B cell (primary cell): ENCODE measurements around the gene UBR7. TPM values are rescaled to one million over a fixed set of nuclear protein-coding genes. Genes with fewer than 3 reads are reported as not detected.
"Not testable (repeated sequence)": the region's sequence is repeated elsewhere in the genome, so short reads cannot be mapped to it uniquely, and the experiment has no call there.

Experiments used
- ATAC-seq: fragments of 200-7000 bp; cut with Tn5 transposase; one replicate; pipeline ENCODE4 v1.10.0; 2021; ENCODE audit warnings: low read depth, mild to moderate bottlenecking, moderate number of reproducible peaks, moderate library complexity
- CTCF ChIA-PET: fragments of 350-600 bp; sonication (Branson Sonifier 250); formaldehyde crosslinking; loops from one replicate; lab custom pipeline; 2021; ENCODE audit warnings: antibody characterized with exemption, inconsistent platforms; lab: Charles Lee
- POLR2A ChIA-PET: fragments of 350-600 bp; sonication (Branson Sonifier 250); formaldehyde crosslinking; loops from one replicate; lab custom pipeline; 2021; ENCODE audit warnings: antibody characterized with exemption; lab: Charles Lee
- DNase-seq: peaks from one replicate; pipeline ENCODE4 v3.0.0; 2013
- H2AFZ ChIP-seq: 2 replicates; pipeline ENCODE4 v1.6.1; 2012; ENCODE audit warnings: mild to moderate bottlenecking, low read depth, low read length; ENCODE audit not compliant: insufficient read depth, poor library complexity, severe bottlenecking
- H3K27ac ChIP-seq, 2 donors: 1 replicate in 1 of 2; 2 replicates in 1 of 2; pipeline ENCODE4 v1.5.1; 2012 to 2013; ENCODE audit warnings: low read length in 2 of 2, mild to moderate bottlenecking in 2 of 2, moderate library complexity in 1 of 2
- H3K27me3 ChIP-seq, 4 experiments: fragments of 200-600 bp in 1 of 4; sonication (generic) in 1 of 4; replicated peaks in 1 of 4; 1 replicate in 2 of 4; 2 replicates in 2 of 4; pipeline versions ENCODE4 v1.6.1 to v1.7.0; 2013 to 2016; ENCODE audit warnings: low read length in 3 of 4, mild to moderate bottlenecking in 2 of 4, mixed read lengths in 1 of 4, moderate library complexity in 1 of 4; ENCODE audit not compliant: insufficient read depth in 4 of 4, control insufficient read depth in 3 of 4; ENCODE audit errors: control extremely low read depth in 1 of 4
- H3K36me3 ChIP-seq, 2 experiments: replicated peaks in 1 of 2; 1 replicate in 1 of 2; 2 replicates in 1 of 2; pipeline versions ENCODE4 v1.6.1 to v1.7.1; 2013; ENCODE audit warnings: low read length in 1 of 2; ENCODE audit not compliant: insufficient read depth in 2 of 2, control insufficient read depth in 1 of 2; ENCODE audit errors: control extremely low read depth in 1 of 2, extremely low read depth in 1 of 2
- H3K4me1 ChIP-seq, 2 donors: fragments of 200-600 bp in 1 of 2; sonication (generic) in 1 of 2; 1 replicate in 1 of 2; 2 replicates in 1 of 2; pipeline versions ENCODE4 v1.5.1 to v1.6.1; 2013 to 2017; ENCODE audit warnings: low read length in 2 of 2; ENCODE audit not compliant: control insufficient read depth in 2 of 2, insufficient read depth in 2 of 2
- H3K4me2 ChIP-seq: replicated peaks from 2 replicates; pipeline ENCODE3; 2012; ENCODE audit warnings: mild to moderate bottlenecking, low read depth, low read length; ENCODE audit not compliant: poor library complexity, severe bottlenecking
- H3K4me3 ChIP-seq, 5 experiments: fragments of 200-600 bp in 1 of 5; sonication (generic) in 1 of 5; 1 replicate in 3 of 5; 2 replicates in 2 of 5; pipeline versions ENCODE4 v1.5.1 to v1.7.0; 2011 to 2016; ENCODE audit warnings: low read length in 4 of 5, mild to moderate bottlenecking in 4 of 5, low read depth in 2 of 5, control low read depth in 1 of 5, moderate library complexity in 1 of 5; ENCODE audit not compliant: insufficient read depth in 1 of 5; ENCODE audit errors: control extremely low read depth in 1 of 5, extremely low read depth in 1 of 5
- H3K79me2 ChIP-seq: fragments of 200-600 bp; sonication (generic); one replicate; pipeline ENCODE4 v1.6.0; 2016; ENCODE audit warnings: low read length; ENCODE audit not compliant: control insufficient read depth, insufficient read depth
- H3K9ac ChIP-seq: fragments of 200-600 bp; sonication (generic); 2 replicates; pipeline ENCODE4 v1.6.1; 2017; ENCODE audit warnings: mild to moderate bottlenecking, low read length, moderate library complexity
- H3K9me3 ChIP-seq, 3 donors: one replicate each; pipeline versions ENCODE4 v1.6.1 to v1.7.1; 2013; ENCODE audit warnings: low read length in 2 of 3; ENCODE audit not compliant: control insufficient read depth in 2 of 3, insufficient read depth in 1 of 3; ENCODE audit errors: control extremely low read depth in 1 of 3
- H4K20me1 ChIP-seq: 2 replicates; pipeline ENCODE4 v1.6.0; 2012; ENCODE audit warnings: mild to moderate bottlenecking, low read length; ENCODE audit not compliant: insufficient read depth, control insufficient read depth, poor library complexity, severe bottlenecking
- H3K27ac Mint-ChIP-seq: one replicate; pipeline ENCODE4 v1.8.0; 2021; ENCODE audit warnings: mixed read lengths
- H3K27me3 Mint-ChIP-seq: one replicate; pipeline ENCODE4 v1.8.0; 2021; ENCODE audit warnings: mixed read lengths
- H3K4me1 Mint-ChIP-seq: one replicate; pipeline ENCODE4 v1.8.0; 2021; ENCODE audit warnings: mixed read lengths
- H3K4me3 Mint-ChIP-seq: one replicate; pipeline ENCODE4 v1.8.0; 2021; ENCODE audit warnings: mixed read lengths
- H3K9me3 Mint-ChIP-seq: one replicate; pipeline ENCODE4 v1.8.0; 2022; ENCODE audit warnings: mixed read lengths; ENCODE audit not compliant: insufficient read depth
- EZH2 ChIP-seq: IDR thresholded peaks from 2 replicates; pipeline ENCODE4 v1.6.1; 2012; ENCODE audit warnings: borderline replicate concordance, low read depth, mild to moderate bottlenecking, moderate library complexity, low read length; ENCODE audit not compliant: insufficient read depth, poor library complexity, severe bottlenecking
- WGBS: methylation state at CpG from one replicate; pipeline ENCODE4 v1.1.5; 2013; ENCODE audit warnings: missing lambda C conversion rate; ENCODE audit not compliant: insufficient coverage; 5-methylcytosine and 5-hydroxymethylcytosine counted together
- intact Hi-C: fragments of 100-400 bp; cut with micrococcal nuclease; formaldehyde crosslinking; loops from one replicate; pipeline ENCODE4 v1.10.0; 2022
- polyA plus RNA-seq: library from polyadenylated mRNA; depleted of rRNA; stranded (reverse); fragments of >200 nt; gene quantifications from 2 replicates; pipeline ENCODE4 v1.2.3, GENCODE V29; 2012
- total RNA-seq, 2 donors: library from RNA; stranded (reverse); fragments of 120-200 nt in 1 of 2; gene quantifications; 1 replicate in 1 of 2; 2 replicates in 1 of 2; pipeline versions ENCODE4 v1.2.3 to v1.2.4, GENCODE V29; 2013 to 2022
- TF ChIP-seq, protein P1 (sequence below): fragments of 200-600 bp; IDR thresholded peaks from one replicate; pipeline ENCODE4 v1.8.0; 2022; ENCODE audit warnings: antibody characterized with exemption, mild to moderate bottlenecking

UBR7 gene
- total and polyA plus RNA-seq, 2 donors (not counting 1 experiment from before 2014, with no cell fraction given): 11.3 to 17.3 TPM

DNA sequence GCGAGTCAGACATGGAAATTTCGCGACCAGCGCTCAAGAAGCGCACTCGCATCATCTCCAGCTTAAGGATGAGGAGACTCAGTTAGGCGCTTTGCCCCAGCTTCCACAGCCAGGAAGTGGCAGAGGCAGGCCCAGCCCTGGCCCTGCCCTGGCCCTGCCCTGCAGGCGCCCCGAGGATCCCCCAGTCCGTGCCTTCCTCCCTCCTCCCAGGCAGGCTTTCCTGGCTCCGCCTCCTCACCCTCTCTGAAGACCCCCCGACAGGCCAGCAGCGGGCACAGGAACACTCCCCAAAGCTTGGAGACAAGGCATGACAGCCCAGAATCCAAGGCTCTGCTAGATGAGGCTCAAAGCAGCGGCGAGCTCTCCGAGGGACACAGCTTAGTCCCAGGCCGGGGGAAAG, 25.1 kb downstream of the UBR7 start:
- Histone ChIP-seq H3K4me1 (peaks cover 4% of the 10 kb centered on the region in 2 donors), H3K36me3 (peaks cover 11 to 21% of the 10 kb centered on the region in 2 experiments), H3K9me3 (peaks cover 0 to 4% (median 0%) of the 10 kb centered on the region in 3 donors), H3K9ac (no peak overlapping the region), H3K27me3 (peaks cover 0 to 11% (median 0%) of the 10 kb centered on the region in 4 experiments), H4K20me1 (no peaks in the 10 kb centered on the region), H3K4me3 (no peak overlapping the region), H2AFZ (no peak overlapping the region), H3K4me2 (no peak overlapping the region), H3K27ac (no peak overlapping the region), H3K79me2 (no peaks in the 10 kb centered on the region)
- ATAC-seq (no peak), DNase-seq (no peak)
- Mint-ChIP-seq H3K27ac (no peak overlapping the region), H3K4me1 (peaks cover 12% of the 10 kb centered on the region), H3K27me3 (peaks cover 8% of the 10 kb centered on the region), H3K4me3 (no peak overlapping the region), H3K9me3 (no peaks in the 10 kb centered on the region)
- CTCF ChIA-PET: interaction anchor here (1.0 kb wide), 1 partner anchor 657 kb away, joined by 4 read pairs; no protein-coding TSS in a partner anchor
- POLR2A ChIA-PET: no interaction called here
- no peak for TF ChIP-seq EZH2
- TF ChIP-seq, protein P1, sequence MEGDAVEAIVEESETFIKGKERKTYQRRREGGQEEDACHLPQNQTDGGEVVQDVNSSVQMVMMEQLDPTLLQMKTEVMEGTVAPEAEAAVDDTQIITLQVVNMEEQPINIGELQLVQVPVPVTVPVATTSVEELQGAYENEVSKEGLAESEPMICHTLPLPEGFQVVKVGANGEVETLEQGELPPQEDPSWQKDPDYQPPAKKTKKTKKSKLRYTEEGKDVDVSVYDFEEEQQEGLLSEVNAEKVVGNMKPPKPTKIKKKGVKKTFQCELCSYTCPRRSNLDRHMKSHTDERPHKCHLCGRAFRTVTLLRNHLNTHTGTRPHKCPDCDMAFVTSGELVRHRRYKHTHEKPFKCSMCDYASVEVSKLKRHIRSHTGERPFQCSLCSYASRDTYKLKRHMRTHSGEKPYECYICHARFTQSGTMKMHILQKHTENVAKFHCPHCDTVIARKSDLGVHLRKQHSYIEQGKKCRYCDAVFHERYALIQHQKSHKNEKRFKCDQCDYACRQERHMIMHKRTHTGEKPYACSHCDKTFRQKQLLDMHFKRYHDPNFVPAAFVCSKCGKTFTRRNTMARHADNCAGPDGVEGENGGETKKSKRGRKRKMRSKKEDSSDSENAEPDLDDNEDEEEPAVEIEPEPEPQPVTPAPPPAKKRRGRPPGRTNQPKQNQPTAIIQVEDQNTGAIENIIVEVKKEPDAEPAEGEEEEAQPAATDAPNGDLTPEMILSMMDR: no peak
- intact Hi-C loops: no loop called here
- 54% methylated on average over 17 of the region's 17 CpGs for WGBS

DNA sequence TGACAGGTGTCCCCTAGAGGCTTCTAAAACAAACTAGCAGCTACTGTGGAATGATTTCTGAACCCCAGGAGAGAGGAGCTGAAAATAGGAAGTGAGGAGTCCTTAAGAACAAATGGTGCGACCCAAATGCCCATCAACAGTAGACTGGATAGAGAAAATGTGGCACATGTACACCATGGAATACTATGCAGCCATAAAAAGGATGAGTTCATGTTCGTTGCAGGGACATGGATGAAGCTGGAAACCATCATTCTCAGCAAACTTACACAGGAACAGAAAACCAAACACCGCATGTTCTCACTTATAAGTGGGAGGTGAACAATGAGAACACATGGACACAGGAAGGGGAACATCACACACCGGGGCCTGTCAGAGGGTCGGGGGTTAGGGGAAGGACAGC, 26.0 kb downstream of the UBR7 start:
- H3K9ac ChIP-seq, ATAC-seq, H3K9me3 Mint-ChIP-seq, H3K4me2 ChIP-seq, H2AFZ ChIP-seq, H3K4me3 ChIP-seq, H3K27ac Mint-ChIP-seq, H3K79me2 ChIP-seq, H4K20me1 ChIP-seq, POLR2A ChIA-PET, H3K9me3 ChIP-seq, H3K27me3 Mint-ChIP-seq, H3K4me3 Mint-ChIP-seq, intact Hi-C loops, H3K27ac ChIP-seq, DNase-seq, H3K4me1 ChIP-seq: not testable (repeated sequence)
- peaks cover 0 to 11% (median 0%) of the 10 kb centered on the region in 4 experiments for H3K27me3 ChIP-seq
- CTCF ChIA-PET: interaction anchor here (0.7 to 1.5 kb wide), 5 partner anchors 16 to 656 kb away, joined by 3 to 4 read pairs (median 4); no protein-coding TSS in a partner anchor
- H3K4me1 Mint-ChIP-seq: peaks cover 12% of the 10 kb centered on the region
- 100% methylated on average over 2 of the region's 5 CpGs for WGBS
- peaks cover 6 to 12% of the 10 kb centered on the region in 2 experiments for H3K36me3 ChIP-seq
